Left hindlimb (tissue), 1 donor: ENCODE data around the gene SNAI3.
"Not testable (repeated sequence)": the region's sequence is repeated elsewhere in the genome, so short reads cannot be mapped to it uniquely, and the experiment has no call there.

Source experiments
- DNase-seq: peaks from one replicate; pipeline ENCODE4 v3.0.0-alpha.2; 2018

The SNAI3 gene

DNA sequence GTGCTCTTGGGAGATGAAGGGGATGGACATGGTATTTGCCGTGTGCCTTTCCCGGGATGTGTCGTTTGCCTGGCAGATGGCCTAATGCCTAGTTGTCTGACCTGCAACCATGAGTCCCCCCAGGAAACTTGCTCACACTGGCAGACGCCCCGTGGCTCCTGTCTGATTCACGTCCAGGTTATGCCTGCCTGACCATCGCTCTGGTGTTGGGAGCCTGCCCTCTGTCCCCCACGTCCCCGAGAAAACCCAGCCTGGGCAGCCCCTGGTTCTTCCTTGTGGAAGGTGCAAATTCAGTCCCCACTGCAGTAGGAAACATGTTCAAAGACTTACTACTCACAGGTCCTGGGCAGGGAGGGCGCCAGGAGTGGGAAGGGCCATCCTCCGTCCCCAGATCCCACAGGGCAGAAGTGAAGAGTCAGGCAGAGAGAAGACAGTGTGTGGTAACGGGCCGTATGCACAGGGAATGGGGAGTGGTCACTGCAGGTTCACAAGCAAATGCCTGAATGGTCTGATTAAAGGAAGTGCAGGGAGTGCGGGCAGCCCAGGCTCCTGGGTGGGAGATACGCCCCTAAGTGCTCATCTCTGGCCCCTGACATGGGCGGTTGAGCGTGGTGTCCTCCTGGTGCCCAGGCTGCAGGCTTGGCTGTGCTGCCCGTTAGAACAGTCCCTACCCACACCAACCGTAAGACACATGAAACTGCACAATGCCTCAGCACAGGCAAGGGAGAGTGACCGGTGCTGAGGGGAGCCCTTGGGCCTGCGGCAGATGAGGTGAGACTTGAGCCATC, 4.2 kb upstream of the SNAI3 start:
- DNase-seq, result no peak

DNA sequence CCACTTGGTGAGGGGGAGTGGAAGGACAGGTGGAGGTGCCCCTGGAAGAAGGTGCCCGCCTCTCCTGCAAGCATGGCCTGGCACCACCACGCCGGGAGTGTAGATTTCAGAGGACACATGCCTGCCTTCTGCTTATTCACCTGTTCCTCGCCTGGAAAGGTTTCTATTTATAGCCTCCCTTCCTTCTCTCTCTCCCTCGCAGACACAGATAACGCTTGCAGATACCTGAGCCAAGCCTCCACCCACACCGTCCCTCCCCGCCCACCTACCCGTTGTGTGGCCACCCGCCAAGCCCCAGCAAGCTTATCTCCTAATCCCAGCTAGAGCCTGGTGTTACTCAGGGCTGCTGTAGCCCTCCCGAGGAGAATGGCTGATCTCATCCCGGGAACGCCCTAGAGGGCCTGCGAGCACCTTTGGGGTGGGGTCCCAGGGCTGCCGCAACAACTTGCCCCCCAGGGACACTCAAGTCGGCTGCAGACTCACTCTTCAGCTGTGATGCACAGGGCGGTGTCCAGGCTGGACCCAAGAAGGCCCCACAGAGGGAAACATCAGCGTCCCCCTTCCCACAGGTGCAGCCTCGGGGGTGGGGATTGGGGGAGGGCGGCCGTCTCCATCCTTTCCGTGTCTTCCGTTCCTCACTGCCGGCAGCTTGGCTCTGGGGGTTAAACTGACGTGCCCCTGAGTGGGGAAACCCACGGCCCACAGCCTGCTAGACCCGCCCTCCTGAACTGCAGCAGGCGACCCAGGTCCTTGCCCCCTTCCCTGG, 1.9 kb upstream of the SNAI3 start:
- DNase-seq, result no peak

DNA sequence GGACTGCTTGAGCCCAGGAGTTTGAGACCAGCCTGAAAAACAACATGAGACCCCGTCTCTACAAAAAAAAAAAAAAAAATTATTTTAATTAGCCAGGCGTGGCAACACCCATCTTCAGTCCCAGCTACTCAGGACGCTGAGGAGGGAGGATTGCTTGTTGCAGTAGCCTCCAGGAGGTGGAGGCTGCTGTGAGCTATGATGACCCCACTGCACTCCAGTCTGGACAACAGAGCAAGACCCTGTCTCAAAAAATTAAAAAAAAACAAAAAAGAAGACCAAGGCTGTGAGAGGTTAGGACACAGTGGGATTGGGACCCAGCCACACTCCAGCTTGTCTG, 1.3 kb upstream of the SNAI3 start:
- no peak for DNase-seq

DNA sequence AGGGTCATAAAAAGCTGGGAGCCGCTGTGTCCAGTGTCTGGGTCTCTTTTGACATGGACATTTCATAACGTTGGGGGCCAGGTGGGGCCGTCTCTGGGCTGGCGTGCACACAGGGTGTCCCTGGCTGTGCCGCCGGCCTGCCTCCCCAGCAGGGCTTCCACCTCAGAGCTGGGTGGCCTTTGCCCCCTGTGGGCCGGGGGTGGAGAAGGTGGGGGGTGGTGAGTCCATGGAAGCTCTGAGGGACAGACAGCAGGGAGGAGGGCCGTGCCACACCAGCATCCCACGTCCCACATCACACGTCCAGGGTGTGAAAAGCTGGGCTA, 908 bp upstream of the SNAI3 start:
- DNase-seq, result no peak

DNA sequence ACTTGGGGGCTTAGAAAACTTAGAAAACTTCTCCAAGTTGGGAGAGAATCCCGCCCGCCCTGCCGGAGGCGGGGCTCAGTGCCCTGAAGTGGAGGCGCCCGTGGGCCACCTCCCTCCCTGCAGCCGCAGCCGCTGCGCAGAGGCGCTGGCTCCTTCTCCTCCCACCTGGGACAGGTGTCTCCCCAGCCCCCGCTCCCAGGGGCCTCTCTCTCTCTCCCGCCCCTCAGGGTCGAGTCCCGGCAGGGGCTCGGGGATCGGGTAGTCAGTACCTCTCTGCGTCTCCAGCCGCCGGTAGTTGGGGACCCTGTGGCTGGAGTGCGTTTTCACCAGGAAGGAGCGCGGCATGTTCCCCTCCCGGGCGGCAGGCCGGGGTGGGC, 257 bp downstream of the SNAI3 start:
- no peak for DNase-seq

DNA sequence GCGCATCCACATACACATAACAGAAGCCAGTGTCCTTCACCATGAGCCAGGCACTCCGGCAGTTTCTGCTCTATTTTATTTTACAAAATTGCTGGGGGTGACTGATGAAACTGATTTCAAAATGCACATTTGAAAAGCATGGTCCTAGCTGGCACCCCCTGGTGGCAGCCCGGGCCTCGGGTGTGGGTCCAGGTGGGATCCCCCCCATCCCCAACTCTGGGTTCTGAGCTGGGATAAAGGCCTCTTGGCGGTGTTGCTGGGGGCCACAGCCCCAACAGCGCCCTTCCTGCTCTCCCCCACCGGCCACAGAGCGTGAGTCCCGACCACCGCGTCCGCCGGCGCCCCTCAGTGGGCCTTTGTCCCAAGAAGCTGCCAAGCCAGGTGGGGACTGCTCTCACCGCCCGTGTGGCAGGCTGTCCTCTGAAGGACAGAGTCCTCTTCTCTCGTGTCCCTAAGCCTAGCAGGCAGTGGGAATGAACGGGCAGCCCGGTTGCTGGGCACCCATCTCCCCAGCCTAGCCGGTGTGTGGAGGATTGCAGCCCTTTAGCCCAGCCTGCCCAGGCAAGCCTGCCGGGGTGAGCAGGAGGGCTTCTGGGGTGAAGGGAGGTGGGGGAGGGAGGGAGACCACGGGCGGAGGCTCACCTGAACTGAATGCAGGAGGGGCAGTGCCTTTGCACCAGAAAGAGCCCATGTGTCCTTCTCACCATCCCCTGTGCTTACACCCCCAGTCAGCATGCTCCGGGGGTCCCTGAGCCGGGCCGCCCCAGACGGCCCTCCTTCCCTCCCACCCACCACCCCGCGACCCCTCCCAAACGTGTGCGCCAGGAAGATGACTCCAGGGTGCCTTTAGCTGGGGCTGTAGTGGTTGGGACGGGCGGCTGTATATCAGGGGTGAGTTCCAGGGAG, 898 bp downstream of the SNAI3 start:
- DNase-seq, result no peak

DNA sequence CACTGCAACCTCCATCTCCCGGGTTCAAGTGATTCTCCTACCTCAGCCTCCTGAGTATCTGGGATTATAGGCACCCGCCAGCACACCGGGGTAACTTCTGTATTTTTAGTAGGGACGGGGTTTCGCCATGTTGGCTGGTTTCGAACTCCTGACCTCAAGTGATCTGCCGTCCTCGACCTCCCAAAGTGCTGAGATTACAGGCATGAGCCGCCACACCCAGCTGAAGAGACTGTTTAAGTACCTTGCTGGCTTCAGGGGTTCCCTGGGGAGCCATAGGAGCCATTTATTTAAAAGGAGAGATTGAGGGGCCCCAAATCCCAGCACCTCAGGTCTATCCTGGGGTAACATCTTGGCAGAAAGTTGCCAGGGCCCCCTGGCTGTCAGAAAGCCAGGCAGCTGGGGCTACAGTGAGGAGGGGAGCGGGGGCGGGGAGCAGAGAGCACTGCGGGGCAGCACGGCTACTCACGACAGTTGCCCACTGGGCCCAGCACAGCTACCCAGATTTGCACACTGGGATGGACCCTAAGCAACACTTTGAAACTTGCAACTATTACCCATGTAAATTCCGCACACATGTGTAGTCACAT, 1.6 kb downstream of the SNAI3 start:
- no peak for DNase-seq

DNA sequence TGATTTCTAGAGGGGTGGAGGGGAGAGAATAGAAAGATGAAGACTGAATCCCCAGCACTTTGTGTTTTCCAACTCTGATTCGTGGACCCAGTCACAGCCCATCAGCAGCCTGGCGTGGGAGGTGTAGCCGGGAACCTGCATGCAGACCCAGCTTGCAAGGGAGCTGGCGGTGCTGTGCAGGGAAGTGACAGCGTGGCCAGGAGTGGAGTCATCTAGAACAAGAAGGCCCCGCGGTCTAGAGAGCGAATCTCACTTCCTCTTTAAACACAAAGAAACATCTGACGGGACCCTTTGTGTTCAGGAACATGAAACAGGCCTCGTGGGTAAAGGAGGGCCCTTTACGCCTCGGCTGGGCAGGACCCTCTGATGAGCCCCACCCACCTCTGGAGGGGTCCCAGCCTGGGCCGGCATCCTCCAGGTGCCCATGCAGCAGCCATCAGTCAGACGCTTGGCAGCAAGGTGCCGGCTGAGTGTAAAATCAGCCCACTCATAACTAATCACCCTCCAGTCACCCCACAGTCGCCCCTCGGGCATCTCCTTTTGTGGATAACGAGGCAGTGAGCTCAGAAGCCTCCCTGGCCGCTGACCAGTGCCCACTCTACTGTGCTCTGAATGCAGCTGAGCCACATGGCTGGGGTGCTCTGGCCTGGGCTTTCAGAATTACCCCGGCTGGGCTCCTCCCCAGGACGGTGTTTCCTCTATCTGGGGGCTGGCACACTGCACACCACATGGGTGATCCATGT, 4.4 kb downstream of the SNAI3 start:
- DNase-seq, result no peak

DNA sequence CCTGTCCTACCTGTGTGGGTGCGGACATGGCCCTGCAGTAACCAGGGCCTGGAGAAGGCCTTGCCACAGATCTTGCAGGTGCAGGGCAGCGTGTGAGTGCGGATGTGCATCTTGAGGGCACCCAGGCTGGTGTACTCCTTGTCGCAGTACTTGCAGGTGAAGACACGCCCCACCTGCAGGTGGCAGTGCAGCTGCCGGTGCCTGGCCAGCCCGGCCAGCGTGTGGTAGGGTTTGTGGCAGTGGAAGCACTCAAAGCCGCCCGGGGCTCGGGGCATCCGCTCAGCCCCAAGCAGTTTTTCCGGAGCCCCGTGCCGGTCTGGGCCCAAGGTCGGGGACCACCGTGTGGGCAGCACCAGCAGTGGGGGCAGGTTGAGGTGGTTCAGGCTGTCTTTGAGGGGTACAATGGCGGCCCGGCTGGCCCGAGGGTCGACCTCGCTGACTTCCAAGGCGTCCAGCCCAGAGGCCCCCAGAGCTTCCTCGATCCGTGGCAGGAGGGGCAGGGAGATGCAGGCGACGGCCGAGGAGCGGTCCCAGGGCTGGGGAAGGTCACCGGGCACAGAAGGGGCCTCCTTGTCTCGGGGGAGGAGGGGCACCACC, 5.1 kb downstream of the SNAI3 start:
- DNase-seq, result no peak

DNA sequence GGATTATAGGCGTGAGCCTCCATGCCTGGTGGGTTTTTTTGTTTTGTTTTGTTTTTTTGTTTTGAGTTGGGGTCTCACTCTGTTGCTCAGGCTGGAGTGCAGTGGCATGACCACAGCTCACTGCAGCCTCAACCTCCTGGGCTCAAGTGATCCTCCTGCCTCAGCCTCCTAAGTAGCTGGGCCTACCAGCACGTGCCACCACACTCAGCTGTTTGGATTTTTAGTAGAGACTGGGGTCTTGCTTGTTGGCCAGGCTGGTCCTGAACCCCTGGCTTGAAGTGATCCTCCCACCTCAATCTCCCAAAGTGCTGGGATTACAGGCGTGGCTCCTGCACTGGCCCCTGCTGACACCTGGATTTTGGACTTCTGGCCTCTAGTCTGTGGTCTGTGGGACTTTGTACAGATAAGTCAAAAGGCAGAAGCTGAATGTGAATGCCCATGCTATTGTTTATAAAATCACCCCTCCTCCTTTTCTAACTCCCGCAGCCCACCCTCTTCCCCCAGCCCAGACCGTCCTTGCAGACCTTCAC, 5.7 kb downstream of the SNAI3 start:
- DNase-seq, result no peak

DNA sequence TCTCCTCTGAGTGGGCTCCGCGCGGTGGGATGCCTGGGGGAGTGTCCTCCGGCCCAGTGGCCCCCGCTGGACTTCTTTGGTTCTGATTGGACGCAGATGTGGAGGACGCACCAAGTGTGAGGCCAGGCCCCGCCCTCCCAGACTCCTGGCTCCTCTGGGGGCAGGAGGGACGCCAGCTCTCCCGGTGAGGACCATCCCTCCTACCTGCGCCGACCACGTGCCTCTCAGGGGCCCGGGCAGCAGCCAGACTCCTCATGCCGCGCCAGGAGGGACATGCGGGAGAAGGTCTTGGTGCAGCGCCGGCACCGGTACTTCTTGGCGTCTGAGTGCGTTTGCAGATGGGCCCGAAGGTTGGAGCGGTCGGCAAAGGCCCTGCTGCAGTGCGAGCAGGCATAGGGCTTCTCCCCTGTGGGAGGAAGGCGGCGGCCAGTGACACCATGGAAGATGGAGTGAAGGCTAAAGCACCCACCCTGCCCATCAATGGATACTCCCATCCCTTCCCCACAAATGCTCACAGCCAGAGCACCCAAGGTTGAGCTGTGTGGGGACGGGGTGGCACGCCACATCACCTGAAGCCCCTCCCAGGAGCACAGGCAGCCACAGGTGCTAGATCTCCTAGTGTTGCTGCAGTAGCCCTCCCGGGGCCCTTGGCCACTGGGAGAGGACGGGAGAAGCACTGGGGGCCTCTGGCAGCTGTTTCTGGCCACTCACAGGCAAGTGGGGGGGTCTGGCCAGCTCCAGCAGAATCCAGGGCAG, 7.9 kb downstream of the SNAI3 start:
- DNase-seq, result no peak

DNA sequence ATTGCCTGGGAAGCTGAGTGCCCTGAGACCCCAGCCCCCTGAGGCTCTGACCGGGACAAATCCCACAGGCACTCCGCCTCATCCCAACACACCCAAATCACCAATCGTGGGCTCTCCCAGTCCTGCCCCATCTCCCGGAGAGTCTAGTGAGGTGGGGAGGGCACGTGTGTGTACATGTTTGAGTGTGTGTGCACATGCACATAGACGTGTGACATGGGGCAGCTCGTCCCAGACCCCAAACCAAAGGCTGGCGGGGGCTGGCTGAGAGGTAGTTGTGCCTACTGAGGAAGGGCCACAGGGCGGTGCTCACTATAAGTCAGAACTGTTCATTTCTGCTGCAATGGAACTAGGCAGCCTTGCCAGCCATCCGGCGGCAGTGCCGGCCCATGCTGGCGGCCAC, 8.6 kb downstream of the SNAI3 start:
- no peak for DNase-seq

DNA sequence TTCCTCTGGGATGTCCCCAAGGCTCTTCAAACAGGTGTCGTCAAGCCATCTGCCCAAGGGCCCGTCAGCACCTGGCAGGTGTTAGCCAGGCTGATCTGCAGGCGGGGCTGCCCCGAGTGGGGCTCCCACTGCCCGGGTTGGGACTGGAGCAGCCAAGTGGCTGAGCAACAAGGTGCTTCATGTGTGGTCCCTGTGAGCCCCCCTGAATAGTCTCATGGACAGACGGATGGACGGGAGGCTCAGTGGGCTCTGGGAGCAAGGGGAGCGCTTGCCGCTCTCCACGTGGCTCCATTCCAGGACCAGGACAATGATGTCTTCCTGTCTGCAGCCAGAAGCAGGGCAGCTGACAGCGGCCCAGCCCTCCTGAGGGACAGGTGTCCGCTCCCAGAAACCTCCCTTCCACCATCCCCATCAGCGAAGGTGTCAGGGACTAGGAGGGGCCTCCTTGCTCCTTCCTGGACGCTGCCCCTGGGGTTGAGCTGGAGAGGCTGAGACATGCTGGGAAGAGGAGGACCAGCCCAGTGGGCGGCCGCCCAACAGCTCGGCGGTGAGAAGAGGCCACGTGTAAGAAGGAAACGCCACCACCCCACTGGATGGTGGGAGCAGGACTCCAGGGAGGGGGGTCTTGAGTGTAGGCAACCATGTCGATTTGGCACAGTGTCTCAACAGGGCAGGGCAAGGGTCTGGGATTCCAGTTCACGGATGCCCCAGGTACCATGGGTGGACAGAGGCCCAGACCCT, 9.6 kb downstream of the SNAI3 start:
- DNase-seq, result no peak

DNA sequence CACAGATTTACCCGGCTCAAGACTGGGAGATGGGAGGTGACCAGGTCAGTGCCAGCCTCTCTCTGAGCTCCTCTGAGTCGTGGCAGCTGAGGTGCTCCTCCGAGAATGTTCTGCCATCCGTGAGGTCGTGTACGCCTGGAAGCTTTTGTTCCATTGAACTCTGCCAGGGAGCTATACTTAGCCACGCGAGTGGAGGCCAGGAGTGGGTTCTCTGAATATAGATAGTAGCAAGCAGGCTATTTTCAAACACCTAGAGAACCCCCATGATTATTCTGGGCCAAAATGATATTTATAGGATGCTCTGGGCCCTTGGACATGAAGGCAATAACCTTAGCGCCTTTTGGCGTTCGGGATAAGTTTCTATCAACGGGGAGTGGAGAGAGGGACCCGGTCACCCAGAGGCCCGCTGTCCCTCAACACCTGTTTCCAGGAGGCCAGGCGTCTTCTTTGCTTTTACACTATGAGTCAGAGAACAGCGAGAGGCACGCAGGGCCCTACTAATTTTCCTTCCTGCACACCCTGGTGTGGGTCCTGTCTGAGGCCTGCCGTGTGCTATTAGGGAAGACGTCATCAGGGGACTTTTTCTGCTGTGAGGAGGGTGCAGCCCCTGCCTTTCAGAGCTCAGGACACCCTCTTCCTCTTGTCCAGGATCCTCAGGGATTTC, 12.5 kb downstream of the SNAI3 start:
- no peak for DNase-seq

DNA sequence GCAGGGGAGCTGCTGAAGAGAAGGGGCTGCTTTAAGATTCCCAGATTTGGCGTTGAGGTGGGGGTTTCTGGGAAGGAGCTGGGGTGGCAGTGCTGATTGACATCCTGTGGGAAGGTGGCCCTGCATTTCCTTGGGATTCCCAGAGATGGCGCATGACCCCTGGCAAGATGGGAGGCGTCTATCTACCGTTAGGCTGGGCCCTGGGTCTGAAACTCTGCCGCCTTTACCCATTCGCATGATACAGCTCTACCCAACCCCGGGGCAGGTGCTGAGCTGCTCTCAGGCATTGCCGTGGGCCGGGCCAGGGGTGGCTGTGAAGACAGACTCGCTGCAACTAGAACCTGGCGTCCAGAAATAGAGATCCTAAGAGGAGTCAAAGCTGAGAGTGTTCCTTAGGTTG, 13.5 kb downstream of the SNAI3 start:
- no peak for DNase-seq

DNA sequence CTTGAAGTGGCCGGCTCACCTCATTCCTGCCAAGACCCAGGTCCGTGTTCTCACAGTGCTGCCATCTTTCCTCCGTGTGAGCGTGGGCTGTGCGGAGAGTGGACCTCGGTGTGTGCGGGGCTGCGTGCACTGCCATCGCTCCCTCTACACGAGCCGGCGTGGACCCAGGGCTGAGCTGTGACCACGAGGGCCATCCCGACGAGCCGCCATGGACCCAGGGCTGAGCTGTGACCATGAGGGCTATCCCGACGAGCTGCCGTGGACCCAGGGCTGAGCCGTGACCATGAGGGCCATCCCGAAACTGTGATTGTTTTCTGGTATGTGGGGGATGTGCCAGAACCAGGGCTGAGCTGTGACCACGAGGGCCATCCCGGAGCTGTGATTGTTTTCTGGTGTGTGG, 14.5 kb downstream of the SNAI3 start:
- DNase-seq, result no peak

DNA sequence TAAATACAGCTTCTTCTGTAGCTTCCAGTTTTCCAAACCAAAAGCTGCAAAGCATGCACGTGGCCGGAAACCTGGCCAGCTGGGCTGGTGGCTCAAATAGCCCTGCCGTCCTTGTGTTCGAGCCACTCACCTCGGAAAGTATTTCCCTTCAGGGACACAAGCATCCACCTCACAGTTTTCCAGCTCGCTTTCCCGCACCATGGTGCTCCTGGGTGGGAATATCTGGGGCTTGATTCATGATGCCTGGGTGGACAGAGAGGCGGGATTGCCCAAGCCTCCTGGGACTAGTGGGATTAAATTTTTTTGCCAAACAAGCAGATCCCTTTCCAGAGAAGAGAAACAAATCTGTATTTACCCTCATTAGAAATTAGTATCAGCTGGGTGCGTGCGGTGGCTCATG, 16.3 kb downstream of the SNAI3 start:
- no peak for DNase-seq

DNA sequence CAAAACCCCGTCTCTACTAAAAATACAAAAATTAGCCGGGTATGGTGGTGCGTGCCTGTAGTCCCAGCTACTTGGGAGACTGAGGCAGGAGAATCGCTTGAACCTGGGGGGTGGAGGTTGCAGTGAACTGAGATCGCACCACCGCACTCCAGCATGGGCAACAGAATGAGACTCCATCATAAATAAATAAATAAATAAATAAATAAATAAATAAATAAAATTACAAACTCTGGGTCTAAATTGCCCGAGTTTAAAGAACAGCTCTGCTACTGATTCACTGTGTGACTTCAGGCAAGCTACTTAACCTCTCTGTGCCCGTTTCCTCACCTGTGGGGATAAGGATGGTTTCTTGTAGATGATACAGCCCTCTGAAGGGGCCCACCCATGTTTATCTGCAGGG, 16.8 kb downstream of the SNAI3 start:
- DNase-seq, result not testable (repeated sequence)

DNA sequence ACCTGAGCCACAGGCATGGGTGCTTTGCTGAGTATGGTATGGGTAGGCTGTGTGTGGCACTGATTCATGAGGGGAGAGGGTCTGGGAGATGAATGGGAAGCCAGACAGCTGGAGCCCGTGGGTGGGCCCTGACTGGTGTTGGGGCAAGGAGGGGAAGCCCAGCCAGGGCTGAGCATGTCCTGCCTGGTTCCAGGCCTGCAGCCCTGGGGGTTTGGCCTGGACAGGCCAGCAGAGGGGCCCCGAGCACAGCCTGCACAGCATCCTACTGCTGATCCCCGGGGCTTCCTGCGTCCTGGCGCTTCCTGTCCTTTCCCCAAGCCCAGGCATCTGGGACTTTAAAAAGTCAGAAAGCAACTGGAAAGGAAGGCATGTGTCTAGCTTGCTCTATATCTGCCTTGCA, 18.8 kb downstream of the SNAI3 start:
- DNase-seq, result no peak

DNA sequence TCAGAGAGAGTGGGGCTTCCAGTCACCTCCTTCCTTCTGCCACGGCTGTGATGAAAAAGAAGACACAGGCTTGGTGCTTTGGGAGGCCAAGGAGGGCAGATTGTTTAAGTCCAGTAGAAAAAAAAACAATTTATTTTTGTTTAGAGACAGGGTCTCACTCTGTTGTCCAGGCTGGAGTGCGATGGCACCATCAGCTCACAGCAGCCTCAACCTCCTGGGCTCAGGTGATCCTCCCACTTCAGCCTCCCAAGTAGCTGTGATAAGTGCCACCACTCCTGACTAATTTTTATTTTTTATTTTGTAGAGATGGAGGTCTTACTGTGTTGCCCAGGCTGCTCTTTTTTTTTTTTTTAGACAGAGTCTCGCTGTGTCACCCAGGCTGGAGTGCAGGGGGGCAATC, 20.7 kb downstream of the SNAI3 start:
- DNase-seq, result no peak
